Posterior vena cava (tissue), 2 donors: ENCODE data around the gene GCNT2. TPM values are rescaled to one million over a fixed set of nuclear protein-coding genes. Genes with fewer than 3 reads are reported as not detected.
"Not testable (repeated sequence)": the region's sequence is repeated elsewhere in the genome, so short reads cannot be mapped to it uniquely, and the experiment has no call there.

Source experiments
- DNase-seq: peaks from one replicate; pipeline ENCODE4 v3.0.0-alpha.2; 2020; ENCODE audit warnings: low spot score
- intact Hi-C, 2 donors: fragments of 100-400 bp; cut with DNase I; formaldehyde crosslinking; loops; one replicate each; pipeline versions ENCODE4 v1.14.1 to v1.14.2; 2022 to 2023
- total RNA-seq, 2 donors: library from RNA; stranded (reverse); fragmentation: NEBNext Ultra II Directional; extraction: Animal tissue kit (Norgen Biotek cat#: 25700); gene quantifications; one replicate each; pipeline ENCODE4 v1.2.1, GENCODE V29; 2021
- donor health status: DM: yes; HTN: yes; CAD: no.
- donor health status: DM: yes; HTN: yes; CAD: no.

Gene GCNT2
- total RNA-seq, 2 donors from 2014 or later = 1.9 to 2.6 TPM

- DNase-seq = no peak
- intact Hi-C loops = loop anchor here in 1 of 2 donors (5.0 kb wide), 1 partner anchor 1943 kb away; no protein-coding TSS in a partner anchor
These were observed 68.8 kb downstream of the GCNT2 start for GRCh38 chr6:10589983-10590382.

- intact Hi-C loops = loop anchor here in 1 of 2 donors (5.0 kb wide), 1 partner anchor 1944 kb away; no protein-coding TSS in a partner anchor
These were observed 70.4 kb downstream of the GCNT2 start for GRCh38 chr6:10591422-10592160.

GRCh38 chr6:10595731-10596664 lies 74.8 kb downstream of the GCNT2 start:
- no peak for DNase-seq
- intact Hi-C loops = no loop called here

More at GRCh38 chr6:10591422-10592160, 70.4 kb downstream of the GCNT2 start:
- DNase-seq = no peak

- intact Hi-C loops = no loop called here
- no peak for DNase-seq
These were observed 76.4 kb downstream of the GCNT2 start for GRCh38 chr6:10597499-10598001.

- DNase-seq = no peak
- intact Hi-C loops = no loop called here
These were observed 77.2 kb downstream of the GCNT2 start for GRCh38 chr6:10598084-10598960.

GRCh38 chr6:10599046-10599445 lies 77.9 kb downstream of the GCNT2 start:
- DNase-seq = no peak
- intact Hi-C loops = no loop called here

GRCh38 chr6:10600681-10601080 lies 79.5 kb downstream of the GCNT2 start:
- intact Hi-C loops, DNase-seq: not testable (repeated sequence)

- intact Hi-C loops = no loop called here
These were observed 82.1 kb downstream of the GCNT2 start for GRCh38 chr6:10603219-10603618.

GRCh38 chr6:10609038-10609437 lies 87.9 kb downstream of the GCNT2 start:
- intact Hi-C loops = no loop called here
- no peak for DNase-seq

More at GRCh38 chr6:10603219-10603618, 82.1 kb downstream of the GCNT2 start:
- DNase-seq = no peak

- DNase-seq = no peak
- intact Hi-C loops = no loop called here
These were observed 89.1 kb downstream of the GCNT2 start for GRCh38 chr6:10610289-10610688.

- no peak for DNase-seq
- intact Hi-C loops = loop anchor here in 1 of 2 donors (2.0 kb wide), 1 partner anchor 77 kb away; no protein-coding TSS in a partner anchor
These were observed 91.0 kb downstream of the GCNT2 start for GRCh38 chr6:10612161-10612560.

- DNase-seq = no peak
- intact Hi-C loops = loop anchor here in 1 of 2 donors (2.0 kb wide), 1 partner anchor 76 kb away; no protein-coding TSS in a partner anchor
These were observed 91.9 kb downstream of the GCNT2 start for GRCh38 chr6:10613077-10613476.

GRCh38 chr6:10613723-10614122 lies 92.6 kb downstream of the GCNT2 start:
- no peak for DNase-seq
- intact Hi-C loops = loop anchor here in 1 of 2 donors (2.0 kb wide), 1 partner anchor 75 kb away; no protein-coding TSS in a partner anchor

GRCh38 chr6:10615675-10616074 lies 94.5 kb downstream of the GCNT2 start:
- intact Hi-C loops = no loop called here

GRCh38 chr6:10616266-10616665 lies 95.1 kb downstream of the GCNT2 start:
- intact Hi-C loops = not testable (repeated sequence)

More at GRCh38 chr6:10615675-10616074, 94.5 kb downstream of the GCNT2 start:
- no peak for DNase-seq

GRCh38 chr6:10617008-10617696 lies 96.0 kb downstream of the GCNT2 start:
- intact Hi-C loops = no loop called here

More at GRCh38 chr6:10616266-10616665, 95.1 kb downstream of the GCNT2 start:
- not testable (repeated sequence) for DNase-seq

GRCh38 chr6:10618409-10618808 lies 97.3 kb downstream of the GCNT2 start:
- intact Hi-C loops = no loop called here
- DNase-seq = no peak

More at GRCh38 chr6:10617008-10617696, 96.0 kb downstream of the GCNT2 start:
- no peak for DNase-seq

- intact Hi-C loops = loop anchor here in 1 of 2 donors (10.0 kb wide), 1 partner anchor 1064 kb away; no protein-coding TSS in a partner anchor
- DNase-seq = no peak
These were observed 100.1 kb downstream of the GCNT2 start for GRCh38 chr6:10621213-10621612.
